GM19035 (cell line): ENCODE data around the gene WNT16.
"Not testable (repeated sequence)": the region's sequence is repeated elsewhere in the genome, so short reads cannot be mapped to it uniquely, and the experiment has no call there.

Experiments
- ATAC-seq: cut with Tn5 transposase; IDR thresholded peaks from one replicate; pipeline ENCODE4 v1.9.1; 2021; ENCODE audit not compliant: unreplicated experiment

WNT16 gene

GRCh38 chr7:121328508-121329190, at the start of gene WNT16:
TSS of gene WNT16 (plus strand) at chr7:121329000. CDS start at chr7:121329293, 293 bp downstream.
- ATAC-seq: peak; percentile 32

- ATAC-seq: no peak
These were observed 49.7 kb upstream of the WNT16 start for GRCh38 chr7:121279060-121279620.

DNA sequence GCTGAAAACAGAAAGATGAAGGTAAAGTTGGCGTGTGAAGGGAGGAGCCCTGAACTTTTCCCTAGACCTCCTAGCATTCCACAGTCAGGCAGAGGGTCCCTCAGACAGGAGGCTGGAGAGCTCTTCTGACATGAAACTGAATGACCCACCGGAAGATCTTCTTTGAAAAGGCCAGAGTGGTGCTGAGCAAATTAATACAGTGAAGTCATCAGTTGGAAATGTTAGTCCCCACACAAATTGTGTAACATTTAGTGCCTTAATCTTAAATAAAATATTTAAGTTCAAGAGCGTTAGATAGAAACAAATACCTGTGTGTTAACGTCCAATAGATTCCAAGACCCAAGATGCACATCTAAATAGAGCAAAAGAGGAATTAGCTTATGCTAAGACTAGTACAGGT, 49.0 kb upstream of the WNT16 start:
- no peak for ATAC-seq

- ATAC-seq: no peak
These were observed 48.1 kb upstream of the WNT16 start for GRCh38 chr7:121280656-121281055.

DNA sequence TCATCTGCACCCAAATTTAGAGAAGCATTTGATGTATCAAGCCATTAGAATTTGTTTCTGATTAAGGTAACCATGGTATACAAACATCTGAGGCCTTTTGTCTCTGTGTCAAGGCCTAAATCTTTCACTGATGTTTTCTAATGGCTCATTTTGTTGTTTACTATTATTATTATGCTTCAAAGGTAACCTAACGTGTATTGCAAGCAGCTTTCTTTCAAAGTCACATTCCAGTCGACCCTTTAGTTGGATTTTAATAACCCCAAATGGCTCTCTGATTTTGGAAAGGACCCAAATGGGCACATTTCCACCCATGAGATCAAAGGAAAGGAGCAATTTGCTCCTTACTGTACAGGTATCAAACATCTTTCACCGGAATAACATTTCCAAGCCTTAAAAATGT, 46.7 kb upstream of the WNT16 start:
- no peak for ATAC-seq

DNA sequence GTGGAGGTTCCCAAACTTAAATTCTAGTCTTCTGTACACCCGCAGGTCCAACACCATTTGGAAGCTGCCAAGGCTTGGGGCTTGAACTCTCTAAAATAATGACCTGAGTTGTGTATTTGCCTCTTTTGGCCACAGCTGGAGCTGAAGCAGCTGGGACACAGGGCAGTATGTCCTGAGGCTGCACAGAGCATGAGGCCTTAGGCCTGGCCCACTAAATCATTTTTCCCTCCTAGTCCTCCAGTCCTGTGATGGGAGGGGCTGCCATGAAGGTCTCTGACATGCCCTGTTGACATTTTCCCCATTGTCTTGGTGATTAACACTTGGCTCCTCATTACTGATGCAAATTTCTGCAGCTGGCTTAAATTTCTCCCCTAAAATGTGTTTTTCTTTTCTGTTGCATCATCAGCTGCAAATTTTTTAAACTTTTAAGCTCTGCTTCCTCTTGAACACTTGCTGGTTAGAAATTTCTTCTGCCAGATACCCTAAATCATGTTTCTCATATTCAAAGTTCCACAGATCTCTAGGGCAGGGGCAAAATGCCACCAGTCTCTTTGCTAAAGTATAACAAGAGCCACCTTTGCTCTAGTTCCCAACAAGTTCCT, 43.6 kb upstream of the WNT16 start:
- ATAC-seq: no peak

DNA sequence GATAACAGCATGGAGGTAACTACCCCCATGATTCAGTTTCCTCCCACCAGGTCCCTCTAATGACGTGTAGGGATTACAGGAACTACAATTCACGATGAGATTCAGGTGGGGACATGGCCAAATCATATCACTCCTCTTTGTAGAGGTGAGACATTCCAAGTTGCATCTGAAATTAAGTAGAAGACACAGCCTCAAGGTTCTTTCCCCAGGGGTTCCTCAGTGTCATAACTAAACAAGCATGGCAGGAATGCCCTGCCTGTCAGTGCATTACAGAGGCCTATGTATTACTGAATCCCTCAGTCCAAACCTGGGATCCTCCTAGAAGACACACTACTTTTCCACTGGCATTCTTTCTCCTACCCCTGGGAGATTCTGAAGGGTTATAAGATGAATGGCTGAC, 42.6 kb upstream of the WNT16 start:
- no peak for ATAC-seq

DNA sequence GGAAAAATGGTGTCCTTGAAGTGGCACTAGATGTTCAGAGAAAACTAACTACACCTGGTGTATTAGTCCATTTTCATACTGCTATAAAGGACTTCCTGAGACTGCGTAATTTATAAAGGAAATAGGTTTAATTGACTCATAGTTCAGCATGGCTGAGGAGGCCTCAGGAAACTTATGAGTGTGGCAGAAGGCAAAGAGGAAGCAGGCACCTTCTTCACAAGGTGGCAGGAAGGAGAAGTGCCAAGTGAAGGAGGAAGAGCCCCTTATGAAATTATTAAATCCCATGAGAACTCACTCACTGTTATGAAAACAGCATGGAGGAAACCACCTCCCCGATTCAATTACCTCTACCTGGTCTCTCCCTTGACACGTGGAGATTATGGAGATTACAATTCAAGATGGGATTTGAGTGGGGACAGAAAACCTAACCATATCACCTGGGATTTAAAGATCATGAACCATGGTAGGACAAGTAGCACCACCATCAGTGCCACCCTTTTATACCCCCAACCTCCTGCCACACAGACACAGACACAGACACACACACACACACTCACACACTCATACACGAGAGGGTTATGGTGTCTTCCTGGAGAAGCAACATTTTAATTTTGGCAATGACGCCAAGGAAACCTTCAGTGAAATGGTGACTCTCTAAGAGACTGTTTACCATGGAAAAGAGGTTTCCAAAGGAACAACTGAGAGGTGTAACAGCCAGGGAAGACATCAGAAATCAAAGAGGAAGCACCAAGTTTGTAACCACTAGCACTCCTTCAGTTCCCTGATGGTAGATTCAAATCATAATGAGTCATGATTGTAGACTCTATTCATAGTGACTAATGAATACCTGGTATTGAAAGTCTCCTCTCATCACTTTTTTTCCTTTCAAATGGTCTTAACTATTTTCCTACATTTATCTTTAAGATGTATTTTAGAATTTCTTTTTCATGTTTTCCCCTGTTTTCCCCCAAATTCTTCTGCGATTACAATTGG, 41.8 kb upstream of the WNT16 start:
- ATAC-seq: no peak

DNA sequence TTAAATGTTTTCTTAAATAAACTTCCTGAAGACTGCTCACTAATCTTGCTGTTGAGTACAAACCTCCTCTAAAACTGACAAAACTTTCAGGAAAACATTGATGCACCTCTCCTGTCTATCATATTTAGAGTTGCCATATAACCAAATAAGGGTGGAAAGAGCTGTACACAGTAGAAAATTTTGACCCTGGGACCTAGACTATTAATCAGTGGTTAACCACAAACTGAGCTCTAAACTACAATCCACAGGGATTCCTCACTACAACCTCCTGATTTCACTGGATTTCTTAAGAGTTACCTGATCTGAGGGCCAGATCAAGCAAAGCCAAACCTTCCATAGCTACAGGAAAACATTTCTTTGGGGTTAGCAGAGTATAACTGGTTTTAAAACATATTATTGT, 39.9 kb upstream of the WNT16 start:
- ATAC-seq: no peak

- ATAC-seq: not testable (repeated sequence)
These were observed 38.9 kb upstream of the WNT16 start for GRCh38 chr7:121289930-121290329.

DNA sequence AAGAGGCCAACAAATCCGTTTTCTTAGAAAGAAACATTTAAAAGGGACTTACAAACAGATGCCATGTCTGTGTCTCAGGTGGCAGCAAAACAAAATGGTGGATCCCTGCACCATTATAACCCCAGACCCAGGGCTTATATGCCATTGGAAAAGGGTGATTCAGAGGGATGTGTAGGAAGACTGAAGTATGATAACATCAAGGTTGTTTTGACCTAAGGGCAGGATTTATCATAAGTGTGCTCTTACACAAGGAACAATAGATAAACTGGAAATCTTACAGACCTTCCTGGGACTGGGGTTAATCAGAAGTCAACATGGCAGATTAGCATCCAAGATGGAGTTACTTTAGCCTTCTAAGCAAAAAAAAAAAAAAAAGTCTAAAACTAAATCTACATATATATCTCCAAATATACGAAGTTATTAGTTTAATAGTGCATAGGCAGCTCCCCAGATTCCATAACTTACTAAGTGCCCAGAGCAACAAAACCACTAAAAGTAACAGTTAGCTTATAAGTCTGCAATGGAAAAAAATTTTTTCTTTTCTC, 34.3 kb upstream of the WNT16 start:
- ATAC-seq: no peak

DNA sequence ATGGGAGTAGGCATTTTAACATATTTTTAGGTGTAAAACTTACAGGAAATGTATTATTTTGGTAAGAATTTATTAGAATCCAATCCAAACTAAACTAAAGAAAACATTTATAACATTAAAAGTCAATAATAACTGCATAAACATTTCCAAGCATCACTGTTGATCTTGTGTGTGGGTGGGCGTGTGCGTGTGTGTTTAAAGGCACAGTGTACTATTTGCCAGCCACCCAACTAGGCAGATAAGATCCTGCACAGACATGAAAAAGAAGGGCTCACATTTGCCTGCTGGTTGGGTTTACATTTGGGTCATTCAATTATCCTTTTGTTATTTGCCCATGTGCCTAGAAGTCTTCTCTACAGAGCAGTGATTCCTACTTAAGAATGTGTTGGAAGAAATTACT, 31.0 kb upstream of the WNT16 start:
- ATAC-seq: no peak

- no peak for ATAC-seq
These were observed 30.0 kb upstream of the WNT16 start for GRCh38 chr7:121298831-121299239.

- no peak for ATAC-seq
These were observed 27.9 kb upstream of the WNT16 start for GRCh38 chr7:121300685-121301420.

DNA sequence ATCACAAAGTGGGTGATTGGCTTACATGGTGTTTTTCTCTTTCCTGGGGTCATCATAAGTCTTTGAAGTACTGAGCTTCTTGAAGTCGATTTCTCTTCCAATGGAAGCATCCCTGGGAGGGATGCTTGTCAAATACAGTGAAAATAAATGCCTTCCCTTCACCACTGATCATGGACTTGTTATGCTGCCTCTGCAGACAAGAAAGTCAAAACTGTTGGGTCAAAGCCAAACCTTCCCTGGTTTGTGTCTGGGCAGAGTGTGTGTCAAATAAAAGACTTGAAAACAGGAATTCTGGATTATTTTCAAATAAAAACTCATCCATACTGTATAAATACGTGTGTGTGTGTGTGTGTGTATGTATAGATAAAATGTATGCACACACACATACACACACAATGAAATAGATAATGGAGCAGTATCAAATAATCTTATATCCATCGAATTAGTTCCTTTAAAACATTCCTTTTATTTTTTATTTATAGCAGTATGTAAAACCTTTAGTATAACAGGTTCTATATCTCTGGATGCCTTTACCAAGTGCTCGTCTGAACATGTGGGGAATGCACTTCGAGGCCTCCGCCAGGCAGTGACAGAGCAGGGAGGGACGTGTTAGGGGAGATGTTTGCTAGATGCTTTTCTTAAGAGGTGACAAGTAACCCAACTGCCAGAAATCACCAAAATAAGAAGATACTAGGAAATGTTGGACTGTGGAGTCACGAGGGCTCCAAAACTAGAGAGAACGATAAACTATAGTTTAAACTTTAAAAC, 27.2 kb upstream of the WNT16 start:
- ATAC-seq: no peak

DNA sequence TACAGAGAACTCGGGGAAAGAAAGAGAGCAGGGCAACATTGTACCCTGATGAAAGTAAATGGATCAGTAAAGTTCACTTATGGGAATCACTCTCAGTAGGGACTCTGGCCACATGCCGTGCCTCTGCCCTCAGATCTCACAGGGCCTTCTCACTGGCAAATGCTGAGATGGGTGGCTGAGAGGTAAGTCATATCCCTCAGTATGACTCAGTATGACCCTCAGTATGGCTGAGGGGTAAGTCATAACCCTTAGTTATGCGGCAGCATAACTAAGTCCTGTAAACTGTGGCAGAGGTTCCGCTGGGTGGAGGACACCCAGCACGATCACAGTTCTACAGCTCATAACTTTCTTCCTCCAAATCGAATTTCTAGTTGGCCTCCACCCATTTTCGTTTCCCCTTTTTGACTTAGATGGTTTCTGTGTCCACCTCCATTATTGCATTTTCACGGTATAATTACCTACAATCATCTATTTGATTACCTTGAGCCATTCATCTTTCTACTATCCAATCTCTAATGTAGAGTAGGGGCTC, 26.5 kb upstream of the WNT16 start:
- peak; percentile 85 for ATAC-seq

DNA sequence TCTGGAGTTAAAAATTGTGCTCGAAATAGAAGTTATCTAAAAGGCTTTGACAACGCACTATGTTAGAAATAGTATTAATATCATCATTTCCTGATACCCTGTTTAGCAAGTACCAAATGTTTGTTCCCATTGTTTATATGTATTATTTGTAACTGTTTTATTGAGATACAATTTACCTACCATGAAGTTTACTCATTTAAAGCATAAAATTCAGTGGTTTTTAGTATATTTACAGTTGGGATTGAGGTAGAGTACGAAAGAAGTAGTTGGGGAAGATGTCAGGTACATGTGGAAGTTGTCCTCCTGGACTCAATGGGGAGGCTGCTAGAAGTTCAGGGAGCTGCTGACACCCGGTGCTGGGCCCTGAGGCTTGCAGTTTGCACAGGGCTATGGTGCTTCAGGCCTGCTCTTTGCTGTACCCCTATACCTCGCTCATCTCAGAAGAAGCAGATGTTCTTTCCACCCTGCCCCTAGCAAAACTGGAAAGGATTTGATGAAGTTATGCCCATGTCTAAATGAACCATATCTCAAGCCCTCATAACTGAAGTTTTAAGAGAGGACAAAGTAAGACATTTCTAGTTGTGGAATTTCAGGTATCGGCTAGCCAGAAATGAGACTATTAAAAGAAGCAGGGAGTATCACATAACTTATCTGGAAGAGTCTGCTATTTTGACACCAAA, 25.2 kb upstream of the WNT16 start:
- ATAC-seq: no peak

GRCh38 chr7:121304102-121304658, 24.6 kb upstream of the WNT16 start:
- no peak for ATAC-seq

DNA sequence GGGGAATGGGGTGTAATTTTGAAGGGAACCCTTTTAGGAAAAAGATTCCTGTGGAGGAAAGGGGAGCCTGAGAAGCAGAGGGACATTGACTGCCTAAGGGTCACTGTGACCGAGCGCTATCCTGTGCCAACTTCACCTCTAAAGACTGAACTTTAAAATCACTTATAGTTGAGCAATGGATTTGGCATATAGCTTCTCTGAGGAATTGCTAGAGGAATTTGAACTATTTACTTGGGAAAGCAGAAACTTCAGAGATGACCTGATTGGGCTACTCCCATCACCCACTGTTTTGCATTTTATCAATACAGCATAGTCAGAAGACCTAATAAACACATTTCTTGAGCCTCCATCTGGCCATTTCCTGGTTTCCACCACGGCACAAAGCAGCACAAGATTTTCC, 23.7 kb upstream of the WNT16 start:
- no peak for ATAC-seq
